PC-3 (cell line): ENCODE measurements around the gene SGMS1.

Source experiments
- EZH2 ChIP-seq: fragments of 300-600 bp; sonication (generic); IDR thresholded peaks from one replicate; pipeline ENCODE4 v1.6.1; 2017; ENCODE audit warnings: antibody characterized with exemption, mild to moderate bottlenecking, low read length; ENCODE audit not compliant: unreplicated experiment
- EZH2phosphoT487 ChIP-seq: fragments of 300-600 bp; sonication (generic); IDR thresholded peaks from 2 replicates; pipeline ENCODE4 v1.6.1; 2018; ENCODE audit warnings: mild to moderate bottlenecking, antibody characterized with exemption, low read length, borderline replicate concordance
- TF ChIP-seq, protein P1 (sequence below): fragments of 300-600 bp; sonication (generic); conservative IDR thresholded peaks from 2 replicates; pipeline ENCODE4 v1.5.1; 2017; ENCODE audit warnings: antibody characterized with exemption, low read depth, mild to moderate bottlenecking, low read length

DNA sequence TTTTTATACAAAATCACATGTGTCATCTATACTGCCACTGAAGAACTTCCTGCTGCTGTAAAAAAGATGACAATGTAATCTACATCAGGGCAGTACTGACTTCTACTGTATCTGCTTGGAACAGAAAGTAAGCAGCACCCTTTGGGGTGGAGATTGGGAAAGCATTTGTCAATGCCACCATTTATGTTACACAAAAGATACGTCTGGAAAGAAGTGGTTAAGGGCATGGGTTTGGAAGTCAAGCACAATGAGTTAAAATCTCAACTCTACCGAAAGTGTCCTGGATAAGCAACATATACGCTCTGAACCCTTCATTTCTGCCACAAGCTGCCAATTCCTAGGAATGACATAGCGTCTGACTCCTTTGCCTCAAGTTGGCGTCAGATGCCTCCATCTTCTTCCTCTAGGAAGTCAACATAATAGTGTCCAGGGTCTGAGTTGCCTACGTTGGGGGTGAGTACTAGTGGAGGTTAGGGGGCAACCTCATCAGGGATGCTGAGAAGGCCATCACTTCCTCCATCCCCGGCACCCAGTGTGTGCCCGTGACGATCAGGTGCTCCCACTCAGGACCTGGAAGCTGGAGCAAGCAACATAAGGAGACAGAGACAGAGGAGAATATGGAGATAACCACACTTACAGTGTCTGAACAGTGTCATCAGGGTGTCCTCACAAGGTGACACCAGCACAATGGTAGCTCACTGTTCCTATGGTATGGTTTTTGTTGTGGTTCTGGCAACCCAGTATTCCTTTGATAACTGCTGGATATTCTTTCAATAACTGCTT lies 58.3 kb downstream of the SGMS1 start:
- TF ChIP-seq, protein P1, sequence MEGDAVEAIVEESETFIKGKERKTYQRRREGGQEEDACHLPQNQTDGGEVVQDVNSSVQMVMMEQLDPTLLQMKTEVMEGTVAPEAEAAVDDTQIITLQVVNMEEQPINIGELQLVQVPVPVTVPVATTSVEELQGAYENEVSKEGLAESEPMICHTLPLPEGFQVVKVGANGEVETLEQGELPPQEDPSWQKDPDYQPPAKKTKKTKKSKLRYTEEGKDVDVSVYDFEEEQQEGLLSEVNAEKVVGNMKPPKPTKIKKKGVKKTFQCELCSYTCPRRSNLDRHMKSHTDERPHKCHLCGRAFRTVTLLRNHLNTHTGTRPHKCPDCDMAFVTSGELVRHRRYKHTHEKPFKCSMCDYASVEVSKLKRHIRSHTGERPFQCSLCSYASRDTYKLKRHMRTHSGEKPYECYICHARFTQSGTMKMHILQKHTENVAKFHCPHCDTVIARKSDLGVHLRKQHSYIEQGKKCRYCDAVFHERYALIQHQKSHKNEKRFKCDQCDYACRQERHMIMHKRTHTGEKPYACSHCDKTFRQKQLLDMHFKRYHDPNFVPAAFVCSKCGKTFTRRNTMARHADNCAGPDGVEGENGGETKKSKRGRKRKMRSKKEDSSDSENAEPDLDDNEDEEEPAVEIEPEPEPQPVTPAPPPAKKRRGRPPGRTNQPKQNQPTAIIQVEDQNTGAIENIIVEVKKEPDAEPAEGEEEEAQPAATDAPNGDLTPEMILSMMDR: no peak
- TF ChIP-seq EZH2 (no peak), EZH2phosphoT487 (no peak)
